ELR (cell line): Measurements from ENCODE around the gene KDM4B.
A peak's percentile ranks its signal among the peaks of the same experiment; 100 is the strongest.

Source experiments
- DNase-seq: peaks from one replicate; pipeline ENCODE4 v3.0.0-alpha.2; 2015; ENCODE audit warnings: low read depth

Gene KDM4B

GRCh38 chr19:5137114-5137513, 168.2 kb downstream of the KDM4B start:
- DNase-seq, result no peak

- no peak for DNase-seq
These were observed 168.7 kb downstream of the KDM4B start for GRCh38 chr19:5137571-5138124.

- peak; percentile 95 for DNase-seq
These were observed 170.0 kb downstream of the KDM4B start for GRCh38 chr19:5138606-5139582.

GRCh38 chr19:5139583-5140325, 170.8 kb downstream of the KDM4B start:
- DNase-seq, result no peak

GRCh38 chr19:5141129-5141849, 172.4 kb downstream of the KDM4B start:
- peak; percentile 56 for DNase-seq

GRCh38 chr19:5141850-5142724, 173.2 kb downstream of the KDM4B start:
- no peak for DNase-seq

- no peak for DNase-seq
These were observed 173.8 kb downstream of the KDM4B start for GRCh38 chr19:5142725-5143097.

GRCh38 chr19:5143471-5144411, 174.8 kb downstream of the KDM4B start:
- no peak for DNase-seq

GRCh38 chr19:5144545-5145179, 175.7 kb downstream of the KDM4B start:
- DNase-seq, result no peak

- no peak for DNase-seq
These were observed 176.9 kb downstream of the KDM4B start for GRCh38 chr19:5145521-5146511.

- no peak for DNase-seq
These were observed 178.4 kb downstream of the KDM4B start for GRCh38 chr19:5147074-5147977.

GRCh38 chr19:5147978-5148793, 179.3 kb downstream of the KDM4B start:
- DNase-seq, result no peak

- no peak for DNase-seq
These were observed 179.9 kb downstream of the KDM4B start for GRCh38 chr19:5148794-5149190.

GRCh38 chr19:5149508-5149907, 180.6 kb downstream of the KDM4B start:
- no peak for DNase-seq

GRCh38 chr19:5149932-5150901, 181.3 kb downstream of the KDM4B start:
- DNase-seq, result no peak
